MM.1S (cell line): ENCODE measurements around the gene POLE4.

Experiments
- DNase-seq: peaks from one replicate; pipeline ENCODE4 v3.0.0-alpha.2; 2015
- H2AFZ ChIP-seq: fragments of 300-600 bp; sonication (generic); 2 replicates; pipeline ENCODE4 v1.6.0; 2016; ENCODE audit warnings: antibody characterized with exemption, low read length
- H3F3A ChIP-seq: fragments of 300-600 bp; sonication (generic); 2 replicates; pipeline ENCODE4 v1.6.1; 2016; ENCODE audit warnings: mild to moderate bottlenecking, antibody characterized with exemption, low read length, moderate library complexity, mixed read lengths; ENCODE audit not compliant: insufficient read depth
- H3K27ac ChIP-seq: fragments of 300-600 bp; sonication (generic); 2 replicates; pipeline ENCODE4 v1.5.1; 2016; ENCODE audit warnings: mild to moderate bottlenecking, low read length
- H3K27me3 ChIP-seq: fragments of 300-600 bp; sonication (generic); replicated peaks from 2 replicates; pipeline ENCODE4 v1.6.0; 2016; ENCODE audit warnings: low read length; ENCODE audit not compliant: insufficient read depth
- H3K36me3 ChIP-seq: fragments of 300-600 bp; sonication (generic); replicated peaks from 2 replicates; pipeline ENCODE4 v1.6.1; 2016; ENCODE audit warnings: mild to moderate bottlenecking, low read length, mixed read lengths; ENCODE audit not compliant: insufficient read depth
- H3K4me1 ChIP-seq: fragments of 300-600 bp; sonication (generic); 2 replicates; pipeline ENCODE4 v1.6.1; 2016; ENCODE audit warnings: low read length, mixed read lengths
- H3K4me2 ChIP-seq: fragments of 300-600 bp; sonication (generic); 2 replicates; pipeline ENCODE4 v1.6.0; 2016; ENCODE audit warnings: low read depth, low read length
- H3K4me3 ChIP-seq: fragments of 300-600 bp; sonication (generic); 2 replicates; pipeline ENCODE4 v1.5.1; 2016; ENCODE audit warnings: low read length, mixed read lengths
- H3K79me2 ChIP-seq: fragments of 300-600 bp; sonication (generic); 2 replicates; pipeline ENCODE4 v1.6.1; 2016; ENCODE audit warnings: mixed run types, low read length, mixed read lengths
- H3K9ac ChIP-seq: fragments of 300-600 bp; sonication (generic); 2 replicates; pipeline ENCODE4 v1.6.1; 2016; ENCODE audit warnings: low read length, mixed read lengths
- H3K9me2 ChIP-seq: fragments of 300-600 bp; sonication (generic); replicated peaks from 2 replicates; pipeline ENCODE4 v1.6.1; 2016; ENCODE audit warnings: mild to moderate bottlenecking, low read length, mixed read lengths; ENCODE audit not compliant: insufficient read depth
- H3K9me3 ChIP-seq: fragments of 300-600 bp; sonication (generic); replicated peaks from 2 replicates; pipeline ENCODE4 v1.6.1; 2016; ENCODE audit warnings: mild to moderate bottlenecking, low read length, mixed read lengths; ENCODE audit not compliant: insufficient read depth
- H4K20me1 ChIP-seq: fragments of 300-600 bp; sonication (generic); 2 replicates; pipeline ENCODE4 v1.6.1; 2016; ENCODE audit warnings: mild to moderate bottlenecking, low read length, moderate library complexity, mixed read lengths; ENCODE audit not compliant: insufficient read depth
- CTCF ChIP-seq: fragments of 300-600 bp; sonication (generic); IDR thresholded peaks from 2 replicates; pipeline ENCODE4 v1.5.1; 2016; ENCODE audit warnings: antibody characterized with exemption, low read length, mixed read lengths
- EZH2 ChIP-seq: fragments of 300-600 bp; sonication (generic); optimal IDR thresholded peaks from 2 replicates; pipeline ENCODE3; 2017; ENCODE audit warnings: low read depth, mild to moderate bottlenecking, antibody characterized with exemption, low read length, mixed read lengths
- EZH2phosphoT487 ChIP-seq: fragments of 300-600 bp; sonication (generic); IDR thresholded peaks from 2 replicates; pipeline ENCODE4 v1.6.1; 2018; ENCODE audit warnings: antibody characterized with exemption, low read length

The POLE4 gene

GRCh38 chr2:75007819-75008218 is 49.4 kb downstream of the POLE4 start:
- H3K9me2 ChIP-seq, result no peaks in the 10 kb centered on the region
- H3K9ac ChIP-seq, result no peak overlapping the region
- no peaks in the 10 kb centered on the region for H3K36me3 ChIP-seq
- H4K20me1 ChIP-seq, result no peaks in the 10 kb centered on the region
- no peaks in the 10 kb centered on the region for H3K4me1 ChIP-seq
- H3K27me3 ChIP-seq, result no peaks in the 10 kb centered on the region
- no peak for DNase-seq
- H3K9me3 ChIP-seq, result no peaks in the 10 kb centered on the region
- H3K4me3 ChIP-seq, result no peak overlapping the region
- TF ChIP-seq EZH2phosphoT487 (no peak), EZH2 (no peak), CTCF (no peak)
- H2AFZ ChIP-seq, result no peak overlapping the region
- H3F3A ChIP-seq, result no peaks in the 10 kb centered on the region
- H3K27ac ChIP-seq, result no peak overlapping the region
- no peak overlapping the region for H3K4me2 ChIP-seq
- H3K79me2 ChIP-seq, result no peaks in the 10 kb centered on the region

GRCh38 chr2:75010571-75010970 is 52.1 kb downstream of the POLE4 start:
- no peaks in the 10 kb centered on the region for H3K9me3 ChIP-seq
- H2AFZ ChIP-seq, result no peak overlapping the region
- H3K4me2 ChIP-seq, result no peak overlapping the region
- DNase-seq, result no peak
- no peak overlapping the region for H3K4me3 ChIP-seq
- no peaks in the 10 kb centered on the region for H4K20me1 ChIP-seq
- no peak overlapping the region for H3K9ac ChIP-seq
- H3K79me2 ChIP-seq, result no peaks in the 10 kb centered on the region
- H3K4me1 ChIP-seq, result no peaks in the 10 kb centered on the region
- TF ChIP-seq CTCF (no peak), EZH2phosphoT487 (no peak), EZH2 (no peak)
- H3K27me3 ChIP-seq, result no peaks in the 10 kb centered on the region
- H3K9me2 ChIP-seq, result no peaks in the 10 kb centered on the region
- no peaks in the 10 kb centered on the region for H3F3A ChIP-seq
- H3K27ac ChIP-seq, result no peak overlapping the region
- H3K36me3 ChIP-seq, result no peaks in the 10 kb centered on the region

- Histone ChIP-seq H3K9me2 (no peaks in the 10 kb centered on the region), H3K9me3 (no peaks in the 10 kb centered on the region), H3K4me3 (no peak overlapping the region), H3K36me3 (no peaks in the 10 kb centered on the region), H3K4me1 (no peaks in the 10 kb centered on the region), H3K27me3 (no peaks in the 10 kb centered on the region), H3K9ac (no peak overlapping the region), H3F3A (no peaks in the 10 kb centered on the region), H4K20me1 (no peaks in the 10 kb centered on the region), H3K27ac (no peak overlapping the region), H3K79me2 (no peaks in the 10 kb centered on the region), H2AFZ (no peak overlapping the region), H3K4me2 (no peak overlapping the region)
- TF ChIP-seq EZH2phosphoT487, result no peak
- TF ChIP-seq CTCF, result no peak
- TF ChIP-seq EZH2, result no peak
- no peak for DNase-seq
These were observed 53.6 kb downstream of the POLE4 start for GRCh38 chr2:75012080-75012479.
